ENCODE measurements around the gene C4orf36. TPM values are rescaled to one million over a fixed set of nuclear protein-coding genes. Genes with fewer than 3 reads are reported as not detected.
A peak's percentile ranks its signal among the peaks of the same experiment; 100 is the strongest.

C4orf36 gene
- total RNA-seq, 1 donor from 2014 or later, result 2.3 TPM

- no peaks in the 10 kb centered on the region for H3K9me3 ChIP-seq
- no peaks in the 10 kb centered on the region for H3K36me3 ChIP-seq
- TF ChIP-seq CTCF (IDR thresholded peaks at IDR 0.05), result no peak
- no peak overlapping the region for H3K27ac ChIP-seq
- H3K4me1 ChIP-seq, result peaks cover 1% of the 10 kb centered on the region
- no peaks in the 10 kb centered on the region for H3K27me3 ChIP-seq
- intact Hi-C loops (cut with DNase I), result loop anchor here (5.0 kb wide), 1 partner anchor 164 kb away; no protein-coding TSS in a partner anchor
- ATAC-seq (no peak), DNase-seq (no peak)
- H3K4me3 ChIP-seq, result no peak overlapping the region
These were observed 36.4 kb upstream of the C4orf36 start for GRCh38 chr4:86928400-86929255.

GRCh38 chr4:86927843-86928395, 35.7 kb upstream of the C4orf36 start:
- H3K4me1 ChIP-seq, result no peaks in the 10 kb centered on the region
- no peak for DNase-seq
- no peaks in the 10 kb centered on the region for H3K27me3 ChIP-seq
- peak; percentile 57 for ATAC-seq
- no peak overlapping the region for H3K27ac ChIP-seq
- no peak for TF ChIP-seq CTCF (IDR thresholded peaks at IDR 0.05)
- H3K4me3 ChIP-seq, result no peak overlapping the region
- H3K9me3 ChIP-seq, result no peaks in the 10 kb centered on the region
- no peaks in the 10 kb centered on the region for H3K36me3 ChIP-seq
- intact Hi-C loops (cut with DNase I), result loop anchor here (5.0 kb wide), 1 partner anchor 164 kb away; no protein-coding TSS in a partner anchor

- intact Hi-C loops (cut with DNase I), result loop anchor here (5.0 kb wide), 1 partner anchor 166 kb away; no protein-coding TSS in a partner anchor
- no peak for TF ChIP-seq CTCF (IDR thresholded peaks at IDR 0.05)
- Histone ChIP-seq H3K36me3 (no peaks in the 10 kb centered on the region), H3K4me3 (no peak overlapping the region), H3K27me3 (no peaks in the 10 kb centered on the region), H3K27ac (no peak overlapping the region), H3K9me3 (no peaks in the 10 kb centered on the region), H3K4me1 (no peaks in the 10 kb centered on the region)
- DNase-seq (no peak), ATAC-seq (peak; percentile 29)
These were observed 34.3 kb upstream of the C4orf36 start for GRCh38 chr4:86926435-86927086.

- H3K27ac ChIP-seq, result no peak overlapping the region
- TF ChIP-seq CTCF (IDR thresholded peaks at IDR 0.05), result no peak
- H3K27me3 ChIP-seq, result no peaks in the 10 kb centered on the region
- H3K4me1 ChIP-seq, result no peaks in the 10 kb centered on the region
- ATAC-seq (no peak), DNase-seq (no peak)
- intact Hi-C loops (cut with DNase I), result loop anchor here (5.0 kb wide), 2 partner anchors 167 to 312 kb away; no protein-coding TSS in a partner anchor
- no peak overlapping the region for H3K4me3 ChIP-seq
- no peaks in the 10 kb centered on the region for H3K36me3 ChIP-seq
- H3K9me3 ChIP-seq, result no peaks in the 10 kb centered on the region
These were observed 32.6 kb upstream of the C4orf36 start for GRCh38 chr4:86924811-86925210.

GRCh38 chr4:86921608-86922252, 29.5 kb upstream of the C4orf36 start:
- DNase-seq (no peak), ATAC-seq (peak; percentile 28)
- H3K36me3 ChIP-seq, result no peaks in the 10 kb centered on the region
- no peaks in the 10 kb centered on the region for H3K9me3 ChIP-seq
- H3K27ac ChIP-seq, result no peak overlapping the region
- H3K4me1 ChIP-seq, result no peaks in the 10 kb centered on the region
- H3K4me3 ChIP-seq, result no peak overlapping the region
- TF ChIP-seq CTCF (IDR thresholded peaks at IDR 0.05), result no peak
- H3K27me3 ChIP-seq, result no peaks in the 10 kb centered on the region
- intact Hi-C loops (cut with DNase I), result loop anchor here (5.0 kb wide), 1 partner anchor 316 kb away; no protein-coding TSS in a partner anchor
